GM12864 (cell line): ENCODE results near the gene DISP2.

Experiments
- DNase-seq: peaks from one replicate; pipeline ENCODE4 v3.0.0-alpha.2; 2011; ENCODE audit warnings: low read depth
- H3K4me3 ChIP-seq: 2 replicates; pipeline ENCODE4 v1.5.1; 2011; ENCODE audit warnings: mild to moderate bottlenecking, low read depth, low read length, control low read depth
- TF ChIP-seq, protein P1 (sequence below): IDR thresholded peaks from 2 replicates; pipeline ENCODE4 v1.5.1; 2011; ENCODE audit warnings: low read depth, mild to moderate bottlenecking, moderate library complexity, low read length, control low read depth, inconsistent platforms; ENCODE audit errors: missing control alignments

DISP2 gene

GRCh38 chr15:40333922-40334492 lies 24.0 kb upstream of the DISP2 start:
- H3K4me3 ChIP-seq, result no peak overlapping the region
- no peak for DNase-seq

GRCh38 chr15:40334541-40334940 lies 23.5 kb upstream of the DISP2 start:
- DNase-seq, result no peak
- TF ChIP-seq, protein P1, sequence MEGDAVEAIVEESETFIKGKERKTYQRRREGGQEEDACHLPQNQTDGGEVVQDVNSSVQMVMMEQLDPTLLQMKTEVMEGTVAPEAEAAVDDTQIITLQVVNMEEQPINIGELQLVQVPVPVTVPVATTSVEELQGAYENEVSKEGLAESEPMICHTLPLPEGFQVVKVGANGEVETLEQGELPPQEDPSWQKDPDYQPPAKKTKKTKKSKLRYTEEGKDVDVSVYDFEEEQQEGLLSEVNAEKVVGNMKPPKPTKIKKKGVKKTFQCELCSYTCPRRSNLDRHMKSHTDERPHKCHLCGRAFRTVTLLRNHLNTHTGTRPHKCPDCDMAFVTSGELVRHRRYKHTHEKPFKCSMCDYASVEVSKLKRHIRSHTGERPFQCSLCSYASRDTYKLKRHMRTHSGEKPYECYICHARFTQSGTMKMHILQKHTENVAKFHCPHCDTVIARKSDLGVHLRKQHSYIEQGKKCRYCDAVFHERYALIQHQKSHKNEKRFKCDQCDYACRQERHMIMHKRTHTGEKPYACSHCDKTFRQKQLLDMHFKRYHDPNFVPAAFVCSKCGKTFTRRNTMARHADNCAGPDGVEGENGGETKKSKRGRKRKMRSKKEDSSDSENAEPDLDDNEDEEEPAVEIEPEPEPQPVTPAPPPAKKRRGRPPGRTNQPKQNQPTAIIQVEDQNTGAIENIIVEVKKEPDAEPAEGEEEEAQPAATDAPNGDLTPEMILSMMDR, result no peak
- no peak overlapping the region for H3K4me3 ChIP-seq

More at GRCh38 chr15:40333922-40334492, 24.0 kb upstream of the DISP2 start:
- TF ChIP-seq, protein P1, result no peak

DNA sequence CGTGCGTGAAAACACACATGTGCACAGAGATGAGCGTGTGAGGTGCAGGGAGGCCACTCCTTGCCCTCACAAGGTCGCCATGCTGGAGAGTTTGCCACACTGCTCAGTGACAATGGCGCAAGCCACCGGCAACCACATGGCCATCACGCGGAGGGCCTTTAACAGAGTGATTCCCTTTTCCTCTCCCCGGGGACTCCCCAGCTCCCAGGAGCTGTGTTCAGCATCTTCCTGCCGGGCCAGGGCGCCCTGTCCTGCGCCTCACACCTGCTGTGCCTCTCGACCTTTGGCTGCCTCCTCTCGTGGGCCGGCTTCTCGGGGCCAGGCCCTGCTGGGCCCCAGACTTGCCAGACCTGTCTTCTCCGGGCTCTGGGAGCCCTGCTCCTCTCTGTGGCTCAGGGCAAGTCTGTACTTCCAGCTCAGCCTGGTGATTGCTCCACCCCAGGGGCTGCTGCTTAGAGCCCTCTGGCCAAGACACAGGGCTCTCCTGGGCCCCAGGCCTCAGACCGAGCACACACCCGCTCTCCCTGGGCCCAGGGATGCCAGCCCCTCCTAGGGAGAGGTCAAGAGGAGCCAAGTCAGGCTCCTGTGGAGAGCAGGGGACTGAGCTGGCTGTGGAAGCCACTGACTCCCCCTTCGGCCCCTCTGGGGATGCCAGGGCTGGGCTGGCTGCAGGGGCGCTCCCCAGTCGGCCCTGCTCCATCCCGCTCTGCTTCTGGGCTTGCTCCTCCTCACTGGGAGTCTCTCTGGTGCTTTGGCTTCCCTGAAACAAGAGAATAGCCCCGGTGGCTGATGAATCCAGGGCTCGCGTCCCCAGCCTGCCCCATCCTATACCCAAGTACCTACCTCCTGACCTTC lies 22.9 kb upstream of the DISP2 start:
- H3K4me3 ChIP-seq, result no peak overlapping the region
- TF ChIP-seq, protein P1, result no peak
- no peak for DNase-seq

- no peak overlapping the region for H3K4me3 ChIP-seq
- TF ChIP-seq, protein P1, result no peak
- DNase-seq, result no peak
Measured at GRCh38 chr15:40335938-40336743, 21.9 kb upstream of the DISP2 start.

DNA sequence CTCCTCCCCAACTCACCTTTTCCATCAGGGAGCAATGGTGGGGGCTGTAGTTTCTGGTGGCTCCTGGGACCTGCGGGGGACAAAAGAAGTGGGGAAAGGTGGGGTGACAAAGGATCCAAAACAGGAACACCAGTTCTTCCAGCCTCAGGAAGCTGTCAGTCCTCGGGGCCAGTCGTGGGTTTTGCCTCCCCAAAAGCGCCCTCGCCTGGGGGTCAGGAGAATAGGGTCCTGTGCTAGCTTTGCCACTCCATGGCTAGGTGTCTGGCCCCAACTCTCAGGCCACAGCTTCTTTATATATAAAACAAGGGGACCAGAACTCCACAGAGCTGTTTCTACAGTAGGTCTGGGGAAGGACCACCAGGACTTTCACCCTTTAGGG lies 21.3 kb upstream of the DISP2 start:
- no peak overlapping the region for H3K4me3 ChIP-seq
- TF ChIP-seq, protein P1, result peak; percentile 44
- no peak for DNase-seq

- no peak for DNase-seq
- TF ChIP-seq, protein P1, result no peak
- H3K4me3 ChIP-seq, result no peak overlapping the region
Measured at GRCh38 chr15:40337597-40337996, 20.4 kb upstream of the DISP2 start.
